ENCODE results near the gene EEF1AKMT3.

The EEF1AKMT3 gene

DNA sequence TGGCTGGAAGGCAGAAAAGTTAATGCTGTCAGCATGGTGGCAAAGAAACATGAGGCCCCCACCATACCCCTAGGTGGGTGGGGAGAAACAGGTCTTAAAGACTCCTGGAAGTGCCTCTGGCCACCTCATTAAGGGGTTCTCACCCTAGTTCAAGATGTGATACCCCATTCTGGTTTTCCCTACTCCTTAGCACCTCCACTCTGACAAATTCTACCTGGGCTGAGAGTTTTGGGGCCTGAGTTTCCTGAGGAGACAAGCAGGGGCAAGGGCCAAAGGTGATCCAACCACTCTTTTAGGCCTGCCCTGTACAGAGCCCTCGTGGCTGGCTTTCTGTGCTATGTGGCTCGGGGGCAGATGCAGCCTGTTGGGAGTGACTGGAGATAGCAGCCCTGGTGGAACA lies 54.0 kb downstream of the EEF1AKMT3 start:
- intact Hi-C loops (cut with DNase I): no loop called here

DNA sequence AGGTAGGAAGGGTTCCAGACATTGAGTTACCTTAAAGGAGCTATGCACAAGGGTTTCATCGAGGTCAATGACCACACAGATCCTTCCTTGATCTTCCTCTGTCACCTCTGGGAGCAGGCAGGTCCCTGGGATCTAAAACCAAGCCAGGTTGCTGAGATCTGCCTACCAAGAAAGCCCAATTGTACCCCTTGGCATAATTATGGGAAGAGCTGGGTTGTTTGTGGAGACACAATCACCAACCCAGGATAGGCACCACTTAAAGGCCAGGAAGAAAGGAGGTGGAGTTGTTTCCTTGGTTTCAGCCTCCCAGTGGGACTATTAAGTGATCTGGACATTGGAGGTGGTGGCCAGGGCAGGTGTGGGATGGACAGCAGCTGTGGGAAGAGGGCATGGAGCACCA lies 54.6 kb downstream of the EEF1AKMT3 start:
- DNase-seq: no peak
- intact Hi-C loops (cut with DNase I): no loop called here

More for the DNA sequence above, 54.0 kb downstream of the EEF1AKMT3 start:
- DNase-seq: peak in 1 of 10 donors; percentile 50

DNA sequence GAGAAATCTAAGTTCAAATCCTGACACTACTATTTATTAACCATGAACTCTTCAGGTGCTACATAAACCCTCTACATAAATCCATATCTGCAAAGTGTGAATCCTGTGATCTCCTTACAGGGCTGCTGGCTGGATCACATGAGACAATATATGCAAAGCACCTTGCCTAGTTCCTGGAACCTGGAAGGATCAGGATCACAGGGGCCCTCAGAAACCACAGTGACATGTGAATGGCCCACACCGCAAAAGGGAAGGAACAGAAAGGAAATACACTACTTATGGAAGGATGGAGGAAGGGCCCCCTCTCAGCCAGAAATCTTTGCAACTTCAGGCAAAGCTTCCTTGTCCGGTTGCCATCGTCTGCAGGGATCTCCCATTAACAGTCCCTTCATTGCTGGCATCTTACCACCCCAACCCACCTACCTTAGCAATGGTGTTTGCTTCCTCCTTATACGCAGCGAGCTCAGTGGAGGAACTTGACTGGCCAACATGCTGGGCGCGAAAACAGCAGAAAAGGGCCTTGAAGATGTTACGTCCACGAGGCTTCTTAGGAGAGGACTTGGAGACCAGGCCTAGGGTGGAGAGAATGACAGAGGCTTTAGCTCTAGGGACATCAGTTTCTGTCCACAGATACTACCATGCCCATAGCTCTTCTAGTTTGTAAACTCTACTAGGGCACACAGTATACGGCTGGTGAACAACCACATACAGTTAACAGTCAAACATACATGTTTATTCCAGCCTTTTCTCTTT lies 56.8 kb downstream of the EEF1AKMT3 start:
- peak in 1 of 10 donors; percentile 69 for DNase-seq
- intact Hi-C loops (cut with DNase I): no loop called here

DNA sequence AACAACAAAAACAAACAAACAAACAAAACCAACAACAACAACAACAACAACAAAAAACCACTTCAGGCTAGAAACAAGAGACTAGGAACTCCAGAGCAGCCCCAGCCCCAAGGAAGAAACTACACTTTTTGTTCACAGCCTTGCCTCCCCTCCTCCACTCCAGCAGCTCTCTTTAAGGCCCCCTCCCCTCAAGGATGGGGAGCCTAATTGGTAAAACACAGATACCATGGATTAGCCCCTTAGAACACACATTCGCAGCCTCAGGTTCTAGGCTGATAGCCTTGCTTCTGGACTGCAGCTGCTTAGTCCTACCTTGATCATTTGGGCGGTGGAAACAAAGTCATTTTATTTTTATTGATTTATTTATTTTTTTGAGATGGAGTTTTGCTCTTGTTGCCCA lies 58.0 kb downstream of the EEF1AKMT3 start:
- intact Hi-C loops (cut with DNase I): no loop called here
- no peak for DNase-seq

Measured in posterior cingulate gyrus (tissue), 11 donors.